Measurements from ENCODE around the gene LRRC28.

- no peak for TF ChIP-seq CTCF (IDR thresholded peaks at IDR 0.05)
- no peak for TF ChIP-seq POLR2A (IDR thresholded peaks at IDR 0.05)
- TF ChIP-seq EP300 (IDR thresholded peaks at IDR 0.05), result no peak
Observed at GRCh38 chr15:99265541-99266070, 14.3 kb downstream of the LRRC28 start.

Data from ovary (tissue), 3 donors.